Measurements from ENCODE around the gene SEC14L6.

SEC14L6 gene

GRCh38 chr22:30531651-30532608 lies 14.6 kb downstream of the SEC14L6 start:
- no peak for DNase-seq

DNA sequence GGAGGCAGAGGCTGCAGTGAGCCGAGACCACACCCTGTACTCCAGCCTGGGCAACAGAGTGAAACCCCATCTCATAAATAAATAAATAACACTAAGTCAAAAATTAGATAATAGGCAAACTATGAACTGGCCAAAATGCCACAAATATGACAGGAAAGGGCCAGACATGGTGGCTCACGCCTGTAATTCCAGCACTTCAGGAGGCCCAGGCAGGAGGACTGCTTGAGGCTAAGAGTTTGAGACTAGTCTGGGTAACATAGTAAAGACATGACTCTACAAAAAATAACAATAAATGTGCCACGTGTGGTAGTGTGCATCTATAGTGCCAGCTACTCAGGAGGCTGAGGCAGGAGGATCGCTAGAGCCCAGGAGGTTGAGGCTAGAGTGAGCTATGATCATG lies 19.9 kb downstream of the SEC14L6 start:
- no peak for DNase-seq

- DNase-seq = no peak
Observed at GRCh38 chr22:30523646-30524489, 22.7 kb downstream of the SEC14L6 start.

- DNase-seq = no peak
Observed at GRCh38 chr22:30521368-30522156, 25.0 kb downstream of the SEC14L6 start.

DNA sequence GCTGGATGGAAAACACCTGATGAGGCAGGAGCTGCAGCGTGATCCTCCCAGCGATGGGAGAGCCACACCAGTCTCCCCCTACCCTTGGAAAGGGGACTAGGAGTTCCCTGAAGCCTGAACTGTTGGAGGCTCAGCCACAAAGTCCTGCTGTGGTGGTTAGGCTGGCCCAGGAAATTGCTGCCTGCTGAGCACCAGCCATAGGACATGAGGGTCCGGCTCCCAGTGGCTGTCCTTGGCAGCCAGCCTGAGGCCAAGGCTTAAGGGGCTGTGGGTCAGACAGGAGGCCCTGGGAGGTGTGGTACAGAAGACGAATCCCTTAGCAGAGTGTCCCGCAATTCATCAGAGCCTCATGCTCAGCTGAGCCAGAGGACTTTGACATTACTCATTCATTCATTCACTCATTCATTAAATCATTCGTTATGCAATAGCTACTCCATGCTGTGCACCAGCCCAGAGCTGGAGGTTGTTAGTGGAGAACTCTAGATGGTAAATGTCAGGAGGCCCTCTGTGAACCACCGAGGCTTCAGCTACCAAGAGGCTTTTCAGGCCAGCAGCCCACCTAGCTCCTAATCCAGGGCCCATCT lies 26.6 kb downstream of the SEC14L6 start:
- DNase-seq = no peak

DNA sequence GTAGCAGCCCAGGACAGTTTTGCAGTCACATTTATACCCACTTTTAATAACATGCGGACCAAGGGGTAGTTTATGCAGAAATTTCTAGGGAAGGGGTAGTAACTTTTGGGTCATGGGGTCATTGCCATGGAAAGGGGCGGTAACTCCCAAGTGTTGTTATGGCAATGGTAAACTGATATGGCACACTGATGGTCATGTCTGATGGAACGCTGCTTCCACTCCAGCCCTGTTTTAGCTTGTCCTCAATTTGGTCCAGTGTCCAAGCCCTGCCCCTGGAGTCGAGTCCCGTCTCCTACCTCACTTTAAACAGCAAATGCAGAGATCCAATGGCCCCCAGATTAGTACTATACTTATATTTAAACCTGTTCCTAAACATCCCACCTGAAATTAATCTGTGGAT lies 29.8 kb downstream of the SEC14L6 start:
- no peak for DNase-seq

GRCh38 chr22:30516273-30516672 lies 30.3 kb downstream of the SEC14L6 start:
- no peak for DNase-seq

DNA sequence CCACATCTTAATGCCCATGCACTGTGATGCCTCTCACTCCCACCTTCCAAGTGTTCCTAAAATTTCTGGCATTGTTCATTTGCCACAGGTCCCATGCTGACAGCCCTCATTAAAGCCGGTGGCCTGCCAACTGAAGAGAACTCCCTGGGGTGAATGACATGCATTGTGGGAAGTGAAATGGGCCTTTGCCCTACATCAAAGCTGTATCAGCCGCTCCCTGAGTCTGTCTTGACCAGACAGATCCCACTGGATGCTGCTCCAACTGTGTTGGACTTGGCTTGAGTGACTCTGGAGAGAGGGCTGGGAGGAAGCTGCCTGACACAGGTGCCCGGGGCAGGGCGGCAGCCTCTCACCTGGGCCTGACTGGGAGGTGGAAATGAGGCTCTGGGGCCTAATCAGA lies 32.3 kb downstream of the SEC14L6 start:
- no peak for DNase-seq

DNA sequence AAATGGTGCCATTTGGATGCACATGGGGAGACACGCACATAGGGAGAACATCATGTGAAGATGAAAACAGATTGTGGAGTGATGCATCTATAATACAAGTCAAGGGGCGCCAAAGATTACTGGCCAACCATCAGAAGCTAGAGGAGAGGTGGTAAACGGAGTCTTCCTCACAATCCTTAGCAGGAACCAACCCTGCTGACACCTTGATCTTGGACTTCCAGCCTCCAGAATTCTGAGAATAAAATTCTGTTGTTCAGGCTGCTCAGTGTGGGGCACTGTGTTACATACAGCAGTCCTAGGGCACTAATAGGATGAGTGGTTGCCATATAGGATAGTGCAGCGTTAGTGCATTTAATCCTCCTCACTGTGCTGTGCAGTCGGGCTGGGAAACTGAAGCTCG lies 33.1 kb downstream of the SEC14L6 start:
- DNase-seq = no peak

DNA sequence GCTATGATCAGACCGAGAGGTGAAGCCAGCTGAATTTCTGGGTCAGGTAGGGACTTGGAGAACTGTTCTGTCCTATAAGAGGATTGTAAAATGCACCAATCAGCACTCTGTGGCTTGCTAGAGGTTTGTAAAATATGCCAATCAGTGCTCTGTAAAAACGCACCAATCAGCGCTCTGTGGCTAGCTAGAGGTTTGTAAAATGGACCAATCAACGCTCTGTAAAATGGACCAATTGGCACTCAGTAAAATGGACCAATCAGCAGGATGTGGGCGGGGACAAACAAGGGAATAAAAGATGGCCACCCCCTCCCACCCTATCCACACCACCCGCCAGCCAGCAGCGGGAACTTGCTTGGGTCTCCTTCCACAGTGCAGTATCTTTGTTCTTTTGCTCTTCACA lies 34.6 kb downstream of the SEC14L6 start:
- DNase-seq = no peak

- no peak for DNase-seq
Observed at GRCh38 chr22:30511109-30511508, 35.4 kb downstream of the SEC14L6 start.

GRCh38 chr22:30508216-30508615 lies 38.3 kb downstream of the SEC14L6 start:
- DNase-seq = no peak

- DNase-seq = no peak
Observed at GRCh38 chr22:30507670-30508069, 38.9 kb downstream of the SEC14L6 start.

DNA sequence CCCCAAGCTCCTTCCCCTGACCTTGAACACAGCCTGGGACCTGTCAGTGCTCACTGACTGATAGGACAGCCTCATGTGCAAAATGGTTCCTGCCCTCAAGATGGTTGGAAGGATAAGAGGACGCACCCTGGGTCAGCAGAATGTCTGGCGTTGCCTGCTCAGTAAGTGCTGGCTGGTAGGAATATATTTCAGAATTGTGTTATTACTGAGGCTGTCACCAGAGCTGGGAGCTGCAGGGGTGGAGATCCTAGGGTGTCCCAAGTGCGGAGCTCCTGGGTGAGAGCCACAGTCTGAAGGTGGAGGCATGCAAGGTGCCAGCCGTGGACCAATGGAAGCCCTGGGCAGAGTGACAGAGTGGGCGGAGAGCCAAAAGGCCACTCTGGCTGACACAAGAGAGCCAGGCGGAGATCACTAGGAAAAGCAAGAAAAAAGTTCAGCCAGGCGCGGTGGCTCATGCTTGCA lies 40.0 kb downstream of the SEC14L6 start:
- DNase-seq = no peak

DNA sequence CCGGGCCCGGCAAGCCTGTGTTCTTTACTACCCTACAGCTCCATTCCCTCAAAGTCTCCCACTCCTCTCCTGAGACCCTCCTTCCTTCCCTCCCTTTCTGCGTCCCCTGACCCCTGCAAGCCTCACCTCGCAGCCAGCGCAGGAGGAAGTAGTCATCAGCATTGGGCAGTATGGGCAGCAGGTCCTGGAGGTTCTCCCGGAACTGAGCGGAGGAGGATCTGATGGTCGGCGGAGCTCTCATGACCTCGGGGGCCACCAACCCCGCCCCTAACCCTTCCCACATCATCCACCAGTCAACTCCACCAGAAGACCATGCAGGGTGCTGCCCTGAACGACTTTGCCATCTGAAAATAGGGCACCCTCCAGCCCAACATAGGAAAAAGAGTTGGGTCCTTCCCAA lies 43.0 kb downstream of the SEC14L6 start:
- no peak for DNase-seq

DNA sequence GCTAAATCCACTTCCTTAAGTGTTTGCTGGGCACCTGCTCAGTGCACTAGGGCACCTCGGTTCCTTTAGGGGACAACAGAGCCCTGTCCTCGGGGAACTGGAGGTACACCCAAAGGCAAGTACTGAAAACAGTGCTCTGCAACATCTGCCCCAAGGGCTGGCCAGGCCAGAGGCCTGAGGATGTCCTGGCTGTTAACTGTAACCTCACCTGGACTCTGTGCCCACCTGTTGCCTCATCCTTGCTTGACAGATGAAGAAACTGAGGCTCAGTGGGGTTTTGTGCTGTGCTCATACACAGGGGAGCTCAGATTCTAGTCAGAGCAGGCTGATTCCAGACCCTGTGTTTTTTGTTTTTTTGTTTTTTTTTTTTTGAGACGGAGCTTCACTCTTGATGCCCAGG lies 43.6 kb downstream of the SEC14L6 start:
- DNase-seq = no peak

- DNase-seq = no peak
Observed at GRCh38 chr22:30502153-30502552, 44.4 kb downstream of the SEC14L6 start.

DNA sequence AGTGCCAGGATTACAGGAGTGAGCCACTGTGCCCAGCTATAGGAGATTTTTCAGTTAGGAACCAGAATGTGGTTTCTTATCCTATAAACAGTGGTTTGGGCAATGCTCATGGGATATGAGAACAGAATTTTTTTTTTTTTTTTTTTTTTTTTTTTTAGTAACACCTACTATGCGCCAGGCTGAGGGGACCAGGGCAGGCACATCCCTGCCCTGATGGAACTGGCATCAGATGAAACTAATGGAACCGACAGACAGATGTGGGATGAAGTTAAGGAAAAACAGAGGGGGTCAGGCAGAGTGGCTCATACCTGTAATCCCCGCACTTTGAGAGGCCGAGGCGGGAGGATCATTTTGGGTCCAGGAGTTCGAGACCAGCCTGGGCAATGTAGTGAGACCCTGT lies 45.9 kb downstream of the SEC14L6 start:
- no peak for DNase-seq

GRCh38 chr22:30497466-30498150 lies 48.9 kb downstream of the SEC14L6 start:
- no peak for DNase-seq

- no peak for DNase-seq
Observed at GRCh38 chr22:30495041-30495784, 51.3 kb downstream of the SEC14L6 start.

DNA sequence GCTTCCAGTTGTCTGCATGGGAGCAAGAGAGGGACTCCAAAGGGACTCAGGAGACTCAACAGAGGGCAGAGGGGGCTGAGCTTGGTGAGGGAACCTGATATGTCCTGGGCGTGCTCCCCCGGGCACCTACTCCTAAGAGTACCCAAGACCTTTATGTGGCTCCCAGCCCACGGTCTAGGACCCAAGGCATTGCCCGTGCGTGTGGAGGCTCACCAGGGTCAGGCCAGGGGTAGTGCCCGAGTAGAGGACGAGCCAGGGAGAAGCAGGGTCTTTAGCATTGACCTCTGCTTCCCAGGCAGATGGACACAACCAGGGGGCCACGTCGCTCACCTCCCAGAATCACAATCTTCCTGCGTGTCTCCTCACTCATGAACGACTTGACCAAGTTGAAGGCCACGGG lies 54.4 kb downstream of the SEC14L6 start:
- DNase-seq = no peak
